OCI-LY1 (cell line): ENCODE measurements around the gene ALMS1.

Source experiments
- CTCF ChIP-seq: fragments of 200-600 bp; sonication (generic), shearing (Covaris generic); IDR thresholded peaks from 2 replicates; pipeline ENCODE4 v1.5.1; 2017; ENCODE audit warnings: mild to moderate bottlenecking, antibody characterized with exemption, low read length, moderate library complexity, mixed read lengths
- EZH2 ChIP-seq: fragments of 200-600 bp; sonication (generic), shearing (Covaris generic); IDR thresholded peaks from 2 replicates; pipeline ENCODE4 v1.8.0; 2017; ENCODE audit warnings: borderline replicate concordance, mixed run types, mild to moderate bottlenecking, antibody characterized with exemption, low read length, moderate library complexity, mixed read lengths

- TF ChIP-seq CTCF (no peak), EZH2 (no peak)
These were observed 143.1 kb downstream of the ALMS1 start for GRCh38 chr2:73528688-73529087.
